HG02884 (cell line): ENCODE results near the gene BCL2L1.
A peak's percentile ranks its signal among the peaks of the same experiment; 100 is the strongest.
"Not testable (repeated sequence)": the region's sequence is repeated elsewhere in the genome, so short reads cannot be mapped to it uniquely, and the experiment has no call there.

ENCODE experiments used
- ATAC-seq: cut with Tn5 transposase; IDR thresholded peaks from one replicate; pipeline ENCODE4 v1.9.1; 2021; ENCODE audit warnings: mild to moderate bottlenecking, moderate library complexity; ENCODE audit not compliant: unreplicated experiment

BCL2L1 gene

GRCh38 chr20:31677553-31678260 lies 45.0 kb downstream of the BCL2L1 start:
- no peak for ATAC-seq

- ATAC-seq = no peak
Measured at GRCh38 chr20:31676609-31676989, 46.1 kb downstream of the BCL2L1 start.

- no peak for ATAC-seq
Measured at GRCh38 chr20:31675828-31676608, 46.6 kb downstream of the BCL2L1 start.

GRCh38 chr20:31674895-31675827 lies 47.5 kb downstream of the BCL2L1 start:
- peak; percentile 61 for ATAC-seq

- ATAC-seq = no peak
Measured at GRCh38 chr20:31673943-31674463, 48.7 kb downstream of the BCL2L1 start.

- ATAC-seq = no peak
Measured at GRCh38 chr20:31673435-31673834, 49.2 kb downstream of the BCL2L1 start.

- ATAC-seq = no peak
Measured at GRCh38 chr20:31671324-31671723, 51.3 kb downstream of the BCL2L1 start.

- ATAC-seq = no peak
Measured at GRCh38 chr20:31670371-31671228, 52.1 kb downstream of the BCL2L1 start.

GRCh38 chr20:31669876-31670275 lies 52.8 kb downstream of the BCL2L1 start:
- ATAC-seq = no peak

GRCh38 chr20:31668944-31669343 lies 53.7 kb downstream of the BCL2L1 start:
- not testable (repeated sequence) for ATAC-seq

GRCh38 chr20:31667315-31668285 lies 55.1 kb downstream of the BCL2L1 start:
- no peak for ATAC-seq

- ATAC-seq = no peak
Measured at GRCh38 chr20:31666258-31667042, 56.2 kb downstream of the BCL2L1 start.

GRCh38 chr20:31665753-31666152 lies 56.9 kb downstream of the BCL2L1 start:
- ATAC-seq = no peak

- no peak for ATAC-seq
Measured at GRCh38 chr20:31664696-31665354, 57.8 kb downstream of the BCL2L1 start.

GRCh38 chr20:31663838-31664695 lies 58.6 kb downstream of the BCL2L1 start:
- ATAC-seq = no peak

- no peak for ATAC-seq
Measured at GRCh38 chr20:31663524-31663837, 59.2 kb downstream of the BCL2L1 start.

- ATAC-seq = no peak
Measured at GRCh38 chr20:31662372-31662854, 60.3 kb downstream of the BCL2L1 start.
